Measurements from ENCODE around the gene ARF6.
"Not testable (repeated sequence)": the region's sequence is repeated elsewhere in the genome, so short reads cannot be mapped to it uniquely, and the experiment has no call there.

The ARF6 gene

DNA sequence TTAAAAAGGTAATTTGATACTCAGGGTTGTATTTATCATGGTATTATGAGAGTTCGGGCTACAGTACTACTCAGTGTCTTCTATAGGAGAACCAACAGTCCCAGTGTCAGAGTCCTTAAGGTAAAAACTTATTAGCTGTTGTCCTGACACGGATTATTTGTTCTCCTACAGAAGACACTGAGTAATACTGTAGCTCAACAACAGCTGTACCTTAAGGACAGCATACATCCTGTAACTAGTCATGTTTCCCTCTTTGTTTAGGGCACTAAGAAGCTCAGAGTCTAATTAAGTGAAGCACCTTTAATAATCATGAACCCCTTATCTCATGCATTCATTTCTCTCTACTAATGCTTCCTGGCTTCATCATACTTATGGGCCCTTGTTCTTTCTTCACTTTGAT is 33.9 kb downstream of the ARF6 start:
- H3K27ac ChIP-seq: no peak overlapping the region
- TF ChIP-seq CTCF (conservative IDR thresholded peaks at IDR 0.05): no peak

DNA sequence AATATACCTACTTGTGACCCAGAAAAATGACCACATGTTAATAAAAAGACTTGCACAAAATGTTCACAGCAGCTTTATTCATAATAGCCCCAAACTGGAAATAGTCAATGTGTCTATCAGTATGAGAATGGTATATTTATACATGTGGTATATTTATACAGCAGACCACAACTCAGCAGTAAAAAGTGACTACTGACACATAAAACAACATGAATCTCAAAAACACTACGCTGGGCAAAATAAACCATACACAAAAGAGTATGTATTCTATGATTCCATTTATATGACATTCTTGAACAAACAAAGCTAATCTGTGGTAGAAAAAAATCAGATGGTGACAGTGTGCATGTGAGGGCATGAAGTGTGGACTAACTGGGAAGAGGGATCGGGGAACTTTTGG is 35.1 kb downstream of the ARF6 start:
- H3K27ac ChIP-seq: no peak overlapping the region
- no peak for TF ChIP-seq CTCF (conservative IDR thresholded peaks at IDR 0.05)

- no peak overlapping the region for H3K27ac ChIP-seq
- TF ChIP-seq CTCF (conservative IDR thresholded peaks at IDR 0.05): no peak
Observed at GRCh38 chr14:49930720-49931119, 37.8 kb downstream of the ARF6 start.

DNA sequence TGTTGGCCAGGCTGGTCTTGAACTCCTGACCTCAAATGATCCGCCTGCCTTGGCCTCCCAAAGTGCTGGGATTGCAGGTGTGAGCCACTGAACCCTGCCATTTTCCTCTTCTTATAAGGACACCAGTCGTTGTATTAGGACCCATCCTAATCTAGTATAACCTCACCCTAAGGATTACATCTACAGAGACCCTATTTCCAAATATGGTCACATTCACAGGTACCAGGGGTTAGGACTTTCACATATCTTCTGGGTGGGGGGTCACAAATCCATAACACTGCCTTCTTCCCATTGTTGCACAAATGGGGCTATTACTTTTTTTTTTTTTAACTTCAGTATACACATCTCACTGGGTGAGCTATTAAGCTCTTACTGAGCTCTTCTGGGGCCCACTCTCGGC is 38.6 kb downstream of the ARF6 start:
- TF ChIP-seq CTCF (conservative IDR thresholded peaks at IDR 0.05): no peak
- no peak overlapping the region for H3K27ac ChIP-seq

DNA sequence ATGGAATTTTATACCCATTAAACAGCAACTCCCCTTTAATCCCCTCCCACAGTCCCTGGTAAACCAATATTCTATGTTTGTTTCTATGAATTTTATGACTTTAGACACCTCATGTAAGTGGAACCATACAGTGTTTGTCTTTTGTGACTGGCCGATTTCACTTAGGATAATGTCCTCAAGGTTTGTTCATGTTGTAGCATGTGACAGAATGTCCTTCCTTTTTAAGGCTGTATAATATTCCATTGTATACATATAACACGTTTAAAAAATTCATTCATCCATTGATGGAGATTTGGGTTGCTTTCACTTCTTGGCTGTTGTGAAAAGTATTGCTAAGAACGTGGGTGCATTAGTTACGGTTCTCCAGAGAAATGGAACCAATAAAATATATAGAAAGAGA is 40.2 kb downstream of the ARF6 start:
- TF ChIP-seq CTCF (conservative IDR thresholded peaks at IDR 0.05): no peak
- H3K27ac ChIP-seq: no peak overlapping the region

DNA sequence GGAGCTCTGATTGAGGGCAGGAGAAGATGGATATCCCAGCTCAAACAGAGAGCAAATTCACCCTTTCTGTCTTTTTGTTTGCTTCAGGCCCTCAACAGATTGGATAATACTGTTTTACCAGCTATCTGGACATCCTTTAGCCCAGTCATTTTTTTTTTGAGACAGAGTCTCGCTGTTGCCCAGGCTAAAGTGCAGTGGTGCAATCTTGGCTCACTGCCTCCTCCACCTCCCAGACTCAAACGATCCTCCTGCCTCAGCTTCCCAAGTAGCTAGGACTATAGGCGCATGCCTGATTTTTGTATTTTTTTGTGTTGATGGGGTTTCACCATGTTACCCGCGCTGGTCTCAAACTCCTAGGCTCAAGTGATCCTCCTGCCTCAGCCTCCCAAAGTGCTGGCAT is 40.8 kb downstream of the ARF6 start:
- H3K27ac ChIP-seq: no peak overlapping the region
- no peak for TF ChIP-seq CTCF (conservative IDR thresholded peaks at IDR 0.05)

DNA sequence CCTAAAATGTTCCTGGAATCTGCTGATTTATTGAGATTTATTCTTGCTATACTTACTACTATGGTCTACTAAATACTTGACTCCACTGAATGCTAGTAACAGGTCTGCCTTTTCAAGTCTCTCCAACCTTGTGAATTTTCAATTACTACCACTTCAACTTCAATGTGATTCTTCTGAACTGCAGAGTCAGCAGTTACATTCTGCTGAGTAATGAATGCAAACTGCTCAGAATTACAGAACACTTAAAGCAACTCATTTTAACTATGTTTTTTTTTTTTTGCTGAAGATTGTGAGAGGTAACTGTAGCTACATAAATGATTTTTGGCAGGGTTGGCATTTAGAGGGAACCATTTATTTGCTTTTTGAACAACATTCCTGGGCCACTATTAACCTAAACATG is 41.8 kb downstream of the ARF6 start:
- no peak overlapping the region for H3K27ac ChIP-seq
- TF ChIP-seq CTCF (conservative IDR thresholded peaks at IDR 0.05): no peak

- no peak for TF ChIP-seq CTCF (conservative IDR thresholded peaks at IDR 0.05)
- no peak overlapping the region for H3K27ac ChIP-seq
Observed at GRCh38 chr14:49935526-49935925, 42.6 kb downstream of the ARF6 start.

DNA sequence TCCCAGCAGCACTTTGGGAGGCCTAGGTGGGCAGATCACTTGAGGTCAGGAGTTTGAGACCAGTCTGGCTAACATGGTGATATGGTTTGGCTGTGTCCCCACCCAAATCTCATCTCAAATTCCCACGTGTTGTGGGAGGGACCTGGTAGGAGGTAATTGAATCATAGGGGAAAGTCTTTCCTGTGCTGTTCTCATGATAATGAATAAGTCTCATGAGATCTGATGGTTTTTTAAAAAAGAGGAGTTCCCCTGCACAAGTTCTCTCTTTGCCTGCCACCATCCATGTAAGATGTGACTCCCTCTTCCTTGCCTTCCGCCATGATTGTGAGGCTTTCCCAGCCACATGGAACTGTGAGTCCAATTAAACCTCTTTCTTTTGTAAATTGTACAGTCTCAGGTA is 43.4 kb downstream of the ARF6 start:
- H3K27ac ChIP-seq: not testable (repeated sequence)

DNA sequence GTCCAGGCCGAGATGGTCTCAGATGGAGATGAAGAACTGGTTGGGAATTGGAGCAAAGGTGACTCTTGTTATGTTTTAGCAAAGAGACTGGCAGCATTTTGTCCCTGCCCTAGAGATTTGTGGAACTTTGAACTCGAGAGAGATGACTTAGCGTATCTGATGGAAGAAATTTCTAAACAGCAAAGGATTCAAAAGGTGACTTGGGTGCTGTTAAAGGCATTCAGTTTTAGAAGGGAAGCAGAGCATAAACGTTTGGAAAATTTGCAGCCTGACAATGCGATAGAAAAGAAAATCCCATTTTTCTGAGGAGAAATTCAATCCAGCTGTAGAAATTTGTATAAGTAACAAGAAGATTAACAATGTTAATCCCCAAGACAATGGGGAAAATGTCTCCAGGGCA is 44.0 kb downstream of the ARF6 start:
- not testable (repeated sequence) for H3K27ac ChIP-seq

DNA sequence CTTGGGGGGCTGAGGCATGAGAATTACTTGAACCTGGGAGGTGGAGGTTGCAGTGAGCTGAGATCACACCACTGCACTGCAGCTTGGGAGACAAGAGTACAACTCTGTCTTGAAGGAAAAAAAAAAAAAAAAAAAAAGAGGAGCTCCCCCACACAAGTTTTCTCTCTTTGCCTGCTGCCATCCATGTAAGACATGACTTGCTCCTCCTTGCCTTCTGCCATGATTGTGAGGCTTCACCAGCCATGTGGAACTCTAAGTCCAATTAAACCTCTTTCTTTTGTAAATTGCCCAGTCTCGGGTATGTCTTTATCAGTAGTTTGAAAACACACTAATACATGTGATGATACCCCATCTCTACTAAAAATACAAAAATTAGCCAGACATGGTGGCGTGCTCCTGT is 46.3 kb downstream of the ARF6 start:
- H3K27ac ChIP-seq: not testable (repeated sequence)

Data from VCaP (cell line).